ENCODE data around the gene CCL16. TPM values are rescaled to one million over a fixed set of nuclear protein-coding genes. Genes with fewer than 3 reads are reported as not detected.
A peak's percentile ranks its signal among the peaks of the same experiment; 100 is the strongest.
"Not testable (repeated sequence)": the region's sequence is repeated elsewhere in the genome, so short reads cannot be mapped to it uniquely, and the experiment has no call there.

CCL16 gene
- polyA plus RNA-seq, 1 experiment = not detected

DNA sequence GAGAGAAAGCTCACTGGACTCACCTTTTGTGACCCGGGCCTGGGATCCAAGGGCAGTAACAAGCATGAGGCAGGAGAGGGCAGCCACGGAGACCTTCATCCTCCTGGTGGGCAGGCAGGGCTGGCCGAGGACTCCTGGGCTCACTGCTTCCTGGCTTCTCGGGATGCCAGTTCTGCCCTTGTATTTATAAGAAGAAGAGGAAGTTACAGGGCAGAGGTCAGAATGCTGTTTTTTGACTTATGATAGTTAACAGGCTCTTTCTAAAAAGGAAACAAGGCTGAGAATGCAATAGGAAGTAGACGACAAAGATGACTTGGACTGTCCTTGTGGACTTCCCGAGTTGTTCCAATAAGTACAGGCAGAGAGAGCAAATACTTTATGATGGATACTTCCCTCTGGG, 36.5 kb upstream of the CCL16 start, which contains the start of gene CCL23:
Gene CCL23 (minus strand): TSS at position 174 of the 400 bp plus-strand sequence. CDS start 75 bp downstream, at position 99.
- ChIA-PET CTCF (no interaction called here), POLR2A (no interaction called here)
- H3K27me3 ChIP-seq (ENCODE audit: control insufficient read depth, insufficient read depth, low read length) = no peaks in the 10 kb centered on the region
- TF ChIP-seq, protein P1, sequence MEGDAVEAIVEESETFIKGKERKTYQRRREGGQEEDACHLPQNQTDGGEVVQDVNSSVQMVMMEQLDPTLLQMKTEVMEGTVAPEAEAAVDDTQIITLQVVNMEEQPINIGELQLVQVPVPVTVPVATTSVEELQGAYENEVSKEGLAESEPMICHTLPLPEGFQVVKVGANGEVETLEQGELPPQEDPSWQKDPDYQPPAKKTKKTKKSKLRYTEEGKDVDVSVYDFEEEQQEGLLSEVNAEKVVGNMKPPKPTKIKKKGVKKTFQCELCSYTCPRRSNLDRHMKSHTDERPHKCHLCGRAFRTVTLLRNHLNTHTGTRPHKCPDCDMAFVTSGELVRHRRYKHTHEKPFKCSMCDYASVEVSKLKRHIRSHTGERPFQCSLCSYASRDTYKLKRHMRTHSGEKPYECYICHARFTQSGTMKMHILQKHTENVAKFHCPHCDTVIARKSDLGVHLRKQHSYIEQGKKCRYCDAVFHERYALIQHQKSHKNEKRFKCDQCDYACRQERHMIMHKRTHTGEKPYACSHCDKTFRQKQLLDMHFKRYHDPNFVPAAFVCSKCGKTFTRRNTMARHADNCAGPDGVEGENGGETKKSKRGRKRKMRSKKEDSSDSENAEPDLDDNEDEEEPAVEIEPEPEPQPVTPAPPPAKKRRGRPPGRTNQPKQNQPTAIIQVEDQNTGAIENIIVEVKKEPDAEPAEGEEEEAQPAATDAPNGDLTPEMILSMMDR (IDR thresholded peaks at IDR 0.05; ENCODE audit: insufficient read depth, low read depth, low read length) = no peak
- H3K4me3 ChIP-seq (ENCODE audit: low read depth, low read length) = no peak within 1 kb of the TSS
- no peaks in the 10 kb centered on the region for H3K36me3 ChIP-seq (ENCODE audit: control insufficient read depth, insufficient read depth, low read length)
- no peak for DNase-seq (ENCODE audit: low read depth)

DNA sequence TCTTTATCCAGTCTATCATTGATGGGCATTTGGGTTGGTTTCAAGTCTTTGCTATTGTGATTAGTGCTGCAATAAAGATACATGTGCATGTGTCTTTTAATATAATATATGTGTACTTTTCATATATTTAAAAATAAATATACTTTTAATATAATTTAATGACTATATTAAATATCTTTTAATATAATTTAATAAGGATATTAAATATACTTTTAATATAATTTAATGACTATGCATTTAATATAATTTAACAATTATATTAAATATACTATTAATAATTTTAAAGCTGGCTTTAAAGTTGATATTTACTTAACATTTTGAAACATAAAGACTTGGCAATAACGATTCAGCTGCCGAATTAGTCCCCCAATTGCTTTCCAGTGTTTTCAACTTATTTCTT, 35.3 kb upstream of the CCL16 start:
- ChIA-PET CTCF (no interaction called here), POLR2A (no interaction called here)
- H3K36me3 ChIP-seq (ENCODE audit: control insufficient read depth, insufficient read depth, low read length) = no peaks in the 10 kb centered on the region
- DNase-seq (ENCODE audit: low read depth) = no peak
- H3K4me3 ChIP-seq (ENCODE audit: low read depth, low read length) = no peak overlapping the region
- TF ChIP-seq, protein P1 (IDR thresholded peaks at IDR 0.05; ENCODE audit: insufficient read depth, low read depth, low read length) = no peak
- no peaks in the 10 kb centered on the region for H3K27me3 ChIP-seq (ENCODE audit: control insufficient read depth, insufficient read depth, low read length)

GRCh38 chr17:36015895-36016294, 34.6 kb upstream of the CCL16 start:
- H3K27me3 ChIP-seq (ENCODE audit: control insufficient read depth, insufficient read depth, low read length); DNase-seq (ENCODE audit: low read depth); H3K4me3 ChIP-seq (ENCODE audit: low read depth, low read length); CTCF ChIA-PET; H3K36me3 ChIP-seq (ENCODE audit: control insufficient read depth, insufficient read depth, low read length); POLR2A ChIA-PET: not testable (repeated sequence)

DNA sequence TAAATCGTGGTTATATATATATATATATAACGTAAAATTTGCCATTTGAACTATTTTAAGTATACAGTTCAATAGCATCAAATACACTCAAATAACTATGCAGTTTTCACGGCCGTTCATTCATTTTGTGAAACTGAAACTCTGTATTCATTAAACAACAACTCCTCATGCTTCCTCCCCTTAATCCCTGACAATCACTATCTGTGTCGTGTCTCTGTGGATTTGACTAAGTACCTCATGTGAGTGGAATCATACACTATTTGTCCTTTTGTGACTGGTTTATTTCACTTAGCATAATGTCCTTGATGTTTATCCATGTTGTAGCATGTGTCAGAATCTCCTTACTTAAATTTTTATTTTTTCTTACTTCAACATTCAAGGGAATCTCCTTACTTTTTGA, 33.6 kb upstream of the CCL16 start:
- Histone ChIP-seq H3K27me3 (ENCODE audit: control insufficient read depth, insufficient read depth, low read length) (peaks cover 2% of the 10 kb centered on the region; the same call in 1 of the 2 replicates), H3K36me3 (ENCODE audit: control insufficient read depth, insufficient read depth, low read length) (no peaks in the 10 kb centered on the region), H3K4me3 (ENCODE audit: low read depth, low read length) (no peak overlapping the region)
- ChIA-PET CTCF (interaction anchor here (1.5 kb wide), 1 partner anchor 46 kb away, joined by 3 read pairs; no protein-coding TSS in a partner anchor), POLR2A (no interaction called here)
- DNase-seq (ENCODE audit: low read depth) = no peak
- TF ChIP-seq, protein P1 (IDR thresholded peaks at IDR 0.05; ENCODE audit: insufficient read depth, low read depth, low read length) = no peak

DNA sequence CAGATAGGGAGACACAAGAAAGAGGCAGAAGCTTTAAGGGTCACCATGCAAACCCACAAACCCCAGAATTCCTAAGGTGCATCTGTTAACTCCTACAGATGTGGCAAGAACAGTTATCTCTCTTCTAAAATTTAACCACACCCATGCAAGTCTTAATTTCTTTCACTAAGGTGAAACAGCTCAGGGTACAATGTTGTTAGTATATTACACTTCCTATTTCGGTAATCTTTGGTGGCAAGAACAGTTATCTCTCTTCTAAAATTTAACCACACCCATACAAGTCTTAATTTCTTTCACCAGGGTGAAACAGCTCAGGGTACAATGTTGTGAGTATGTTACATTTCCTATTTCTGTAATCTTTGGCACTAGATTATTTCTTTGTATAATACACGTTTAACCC, 29.9 kb upstream of the CCL16 start:
- Histone ChIP-seq H3K27me3 (ENCODE audit: control insufficient read depth, insufficient read depth, low read length) (peaks cover 2% of the 10 kb centered on the region; the same call in 1 of the 2 replicates), H3K36me3 (ENCODE audit: control insufficient read depth, insufficient read depth, low read length) (no peaks in the 10 kb centered on the region), H3K4me3 (ENCODE audit: low read depth, low read length) (no peak overlapping the region)
- no peak for DNase-seq (ENCODE audit: low read depth)
- POLR2A ChIA-PET = no interaction called here
- CTCF ChIA-PET = interaction anchor here (1.0 kb wide), 1 partner anchor 15 kb away, joined by 3 read pairs; no protein-coding TSS in a partner anchor
- TF ChIP-seq, protein P1 (IDR thresholded peaks at IDR 0.05; ENCODE audit: insufficient read depth, low read depth, low read length) = no peak

GRCh38 chr17:36008998-36009665, 27.8 kb upstream of the CCL16 start:
- ChIA-PET POLR2A (no interaction called here), CTCF (interaction anchor here (0.7 to 1.4 kb wide), 5 partner anchors 36 to 1616 kb away, joined by 3 to 5 read pairs (median 3); no protein-coding TSS in a partner anchor)
- Histone ChIP-seq H3K4me3 (ENCODE audit: low read depth, low read length) (no peak overlapping the region), H3K36me3 (ENCODE audit: control insufficient read depth, insufficient read depth, low read length) (no peaks in the 10 kb centered on the region), H3K27me3 (ENCODE audit: control insufficient read depth, insufficient read depth, low read length) (peaks cover 4% of the 10 kb centered on the region)
- TF ChIP-seq, protein P1 (IDR thresholded peaks at IDR 0.05; ENCODE audit: insufficient read depth, low read depth, low read length) = peak; percentile 54; the same call in 1 of the 2 replicates
- DNase-seq (ENCODE audit: low read depth) = no peak
